ENCODE measurements around the gene SLC35F1. TPM values are rescaled to one million over a fixed set of nuclear protein-coding genes. Genes with fewer than 3 reads are reported as not detected.

The SLC35F1 gene
- total RNA-seq, 2 donors from 2014 or later: 1.5 to 2.1 TPM

- Histone ChIP-seq H3K27ac (no peak overlapping the region), H3K36me3 (no peaks in the 10 kb centered on the region), H3K4me1 (replicated peaks) (no peaks in the 10 kb centered on the region), H3K27me3 (replicated peaks; ENCODE audit: insufficient read depth) (no peaks in the 10 kb centered on the region), H3K4me3 (no peak overlapping the region), H3K9me3 (no peaks in the 10 kb centered on the region)
- DNase-seq (ENCODE audit: low spot score): no peak
- intact Hi-C loops (cut with DNase I): no loop called here
- TF ChIP-seq POLR2AphosphoS5 (IDR thresholded peaks at IDR 0.05) (no peak), POLR2A (IDR thresholded peaks at IDR 0.05) (no peak), CTCF (IDR thresholded peaks at IDR 0.05) (no peak)
- 90% methylated on average over 5 of the region's 5 CpGs for WGBS
Measured at GRCh38 chr6:117909638-117910037, 2.6 kb downstream of the SLC35F1 start.

GRCh38 chr6:117910549-117910948 lies 3.5 kb downstream of the SLC35F1 start:
- 89% methylated on average over 4 of the region's 4 CpGs for WGBS
- TF ChIP-seq CTCF (IDR thresholded peaks at IDR 0.05): no peak
- TF ChIP-seq POLR2AphosphoS5 (IDR thresholded peaks at IDR 0.05): no peak
- TF ChIP-seq POLR2A (IDR thresholded peaks at IDR 0.05): no peak
- H3K9me3 ChIP-seq: no peaks in the 10 kb centered on the region
- no peaks in the 10 kb centered on the region for H3K4me1 ChIP-seq (replicated peaks)
- no peak overlapping the region for H3K4me3 ChIP-seq
- H3K27me3 ChIP-seq (replicated peaks; ENCODE audit: insufficient read depth): no peaks in the 10 kb centered on the region
- intact Hi-C loops (cut with DNase I): no loop called here
- no peaks in the 10 kb centered on the region for H3K36me3 ChIP-seq
- no peak overlapping the region for H3K27ac ChIP-seq
- DNase-seq (ENCODE audit: low spot score): no peak

- no peak overlapping the region for H3K4me3 ChIP-seq
- no peaks in the 10 kb centered on the region for H3K9me3 ChIP-seq
- no peaks in the 10 kb centered on the region for H3K27me3 ChIP-seq (replicated peaks; ENCODE audit: insufficient read depth)
- 88% methylated on average over 1 of the region's 1 CpG for WGBS
- no peak for TF ChIP-seq CTCF (IDR thresholded peaks at IDR 0.05)
- TF ChIP-seq POLR2AphosphoS5 (IDR thresholded peaks at IDR 0.05): no peak
- no peak for TF ChIP-seq POLR2A (IDR thresholded peaks at IDR 0.05)
- H3K27ac ChIP-seq: no peak overlapping the region
- no peaks in the 10 kb centered on the region for H3K4me1 ChIP-seq (replicated peaks)
- intact Hi-C loops (cut with DNase I): no loop called here
- DNase-seq (ENCODE audit: low spot score): no peak
- no peaks in the 10 kb centered on the region for H3K36me3 ChIP-seq
Measured at GRCh38 chr6:117911150-117911549, 4.1 kb downstream of the SLC35F1 start.

GRCh38 chr6:117911660-117912059 lies 4.6 kb downstream of the SLC35F1 start:
- no peak overlapping the region for H3K27ac ChIP-seq
- no peaks in the 10 kb centered on the region for H3K9me3 ChIP-seq
- H3K36me3 ChIP-seq: no peaks in the 10 kb centered on the region
- H3K4me3 ChIP-seq: no peak overlapping the region
- H3K27me3 ChIP-seq (replicated peaks; ENCODE audit: insufficient read depth): no peaks in the 10 kb centered on the region
- H3K4me1 ChIP-seq (replicated peaks): no peaks in the 10 kb centered on the region
- no peak for DNase-seq (ENCODE audit: low spot score)
- intact Hi-C loops (cut with DNase I): no loop called here
- no peak for TF ChIP-seq POLR2A (IDR thresholded peaks at IDR 0.05)
- no peak for TF ChIP-seq POLR2AphosphoS5 (IDR thresholded peaks at IDR 0.05)
- TF ChIP-seq CTCF (IDR thresholded peaks at IDR 0.05): no peak
- 89% methylated on average over 1 of the region's 1 CpG for WGBS

GRCh38 chr6:117915846-117916245 lies 8.8 kb downstream of the SLC35F1 start:
- Histone ChIP-seq H3K4me3 (no peak overlapping the region), H3K36me3 (no peaks in the 10 kb centered on the region), H3K27me3 (replicated peaks; ENCODE audit: insufficient read depth) (no peaks in the 10 kb centered on the region), H3K4me1 (replicated peaks) (no peaks in the 10 kb centered on the region), H3K27ac (no peak overlapping the region), H3K9me3 (no peaks in the 10 kb centered on the region)
- WGBS: 69% methylated on average over 4 of the region's 4 CpGs
- intact Hi-C loops (cut with DNase I): no loop called here
- no peak for DNase-seq (ENCODE audit: low spot score)
- TF ChIP-seq POLR2AphosphoS5 (IDR thresholded peaks at IDR 0.05) (no peak), POLR2A (IDR thresholded peaks at IDR 0.05) (no peak)

Data from prostate gland (tissue), 2 donors.